ENCODE data around the gene MRPL9.
"Not testable (repeated sequence)": the region's sequence is repeated elsewhere in the genome, so short reads cannot be mapped to it uniquely, and the experiment has no call there.

Gene MRPL9

DNA sequence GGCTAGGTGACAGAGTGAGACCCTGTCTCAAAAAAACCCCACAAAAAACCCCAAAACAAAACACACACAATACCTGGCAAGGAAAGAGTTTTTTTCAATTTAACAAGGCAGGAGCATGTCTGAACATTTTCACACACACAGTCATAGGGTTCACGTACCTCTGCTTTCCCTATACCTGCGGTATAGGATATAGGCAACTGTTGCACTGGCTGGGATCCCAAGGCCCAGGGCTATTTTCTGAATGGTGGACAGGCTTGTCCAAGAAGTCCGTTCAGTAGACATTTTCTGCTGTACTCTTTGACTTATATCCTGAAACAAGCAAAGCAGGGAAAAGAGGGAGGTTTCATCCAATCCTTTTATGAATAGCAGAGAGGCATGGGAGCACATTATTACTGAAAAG, 19.4 kb upstream of the MRPL9 start:
- DNase-seq = no peak

DNA sequence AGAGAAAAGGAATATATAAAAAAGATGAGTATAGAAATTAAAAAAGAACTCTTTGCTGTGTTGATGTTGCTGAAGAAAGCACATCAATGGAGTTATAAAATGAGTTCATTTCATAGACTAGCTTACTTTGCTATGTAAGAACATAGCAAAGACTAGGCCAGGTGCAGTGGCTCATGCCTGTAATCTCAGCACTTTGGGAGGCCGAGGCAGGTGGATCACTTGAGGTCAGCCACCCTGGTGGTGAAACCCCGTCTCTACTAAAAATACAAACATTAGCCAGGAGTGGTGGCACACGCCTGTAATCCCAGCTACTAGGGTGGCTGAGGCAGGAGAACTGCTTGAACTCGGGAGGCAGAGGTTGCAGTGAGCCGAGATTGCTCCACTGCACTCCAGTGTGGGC, 18.7 kb upstream of the MRPL9 start:
- not testable (repeated sequence) for DNase-seq

DNA sequence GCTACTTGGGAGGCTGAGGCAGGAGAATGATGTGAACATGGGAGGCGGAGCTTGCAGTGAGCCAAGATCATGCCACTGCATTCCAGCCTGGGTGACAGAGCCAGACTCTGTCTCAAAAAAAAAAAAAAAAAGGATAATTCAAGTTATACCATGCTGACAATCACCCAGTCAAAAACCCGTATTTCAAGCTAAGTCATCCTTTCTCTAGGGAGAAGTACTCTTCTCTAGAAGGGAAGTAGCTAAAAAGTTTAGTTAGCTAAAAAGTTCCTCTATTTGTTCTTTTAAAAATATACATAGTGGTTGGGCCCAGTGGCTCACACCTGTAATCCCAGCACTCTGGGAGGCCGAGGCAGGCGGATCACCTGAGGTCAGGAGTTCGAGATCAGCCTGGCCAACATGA, 17.4 kb upstream of the MRPL9 start:
- DNase-seq = not testable (repeated sequence)

- no peak for DNase-seq
These were observed 16.6 kb upstream of the MRPL9 start for GRCh38 chr1:151779852-151780251.

DNA sequence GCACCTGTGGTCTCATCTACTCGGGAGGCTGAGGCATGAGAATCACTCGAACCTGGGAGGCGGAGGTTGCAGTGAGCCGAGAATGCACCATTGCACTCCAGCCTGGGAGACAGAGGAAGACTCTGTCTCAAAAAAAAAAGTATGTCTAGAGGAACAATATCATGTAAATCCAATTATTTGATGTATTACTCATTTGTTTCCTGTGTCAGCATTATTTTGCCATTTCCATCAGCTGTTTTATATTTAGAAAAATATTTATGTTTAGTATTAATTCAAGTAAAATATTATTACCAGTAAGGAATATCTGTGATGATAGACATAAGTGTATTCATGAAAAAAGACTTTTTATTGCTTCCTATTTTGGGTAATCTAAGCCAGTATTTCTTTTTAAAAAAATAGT, 14.0 kb upstream of the MRPL9 start:
- no peak for DNase-seq

GRCh38 chr1:151776665-151777062, 13.4 kb upstream of the MRPL9 start:
- DNase-seq = no peak

GRCh38 chr1:151775894-151776664, 12.8 kb upstream of the MRPL9 start:
- no peak for DNase-seq

- no peak for DNase-seq
These were observed 11.1 kb upstream of the MRPL9 start for GRCh38 chr1:151774256-151774922.

- no peak for DNase-seq
These were observed 10.4 kb upstream of the MRPL9 start for GRCh38 chr1:151773702-151774101.

DNA sequence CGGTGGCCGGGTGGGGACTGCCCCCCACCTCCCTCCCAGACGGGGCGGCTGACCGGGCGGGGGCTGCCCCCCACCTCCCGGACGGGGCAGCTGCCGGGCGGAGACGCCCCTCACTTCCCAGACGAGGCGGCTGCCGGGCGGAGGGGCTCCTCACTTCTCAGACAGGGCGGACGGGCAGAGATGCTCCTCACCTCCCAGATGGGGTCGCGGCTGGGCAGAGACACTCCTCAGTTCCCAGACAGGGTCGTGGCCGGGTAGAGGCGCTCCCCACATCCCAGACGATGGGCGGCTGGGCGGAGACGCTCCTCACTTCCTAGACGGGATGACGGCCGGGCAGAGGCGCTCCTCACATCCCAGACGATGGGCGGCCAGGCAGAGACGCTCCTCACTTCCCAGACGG, 6.0 kb upstream of the MRPL9 start:
- DNase-seq = not testable (repeated sequence)

- not testable (repeated sequence) for DNase-seq
These were observed 5.2 kb upstream of the MRPL9 start for GRCh38 chr1:151768351-151769066.

DNA sequence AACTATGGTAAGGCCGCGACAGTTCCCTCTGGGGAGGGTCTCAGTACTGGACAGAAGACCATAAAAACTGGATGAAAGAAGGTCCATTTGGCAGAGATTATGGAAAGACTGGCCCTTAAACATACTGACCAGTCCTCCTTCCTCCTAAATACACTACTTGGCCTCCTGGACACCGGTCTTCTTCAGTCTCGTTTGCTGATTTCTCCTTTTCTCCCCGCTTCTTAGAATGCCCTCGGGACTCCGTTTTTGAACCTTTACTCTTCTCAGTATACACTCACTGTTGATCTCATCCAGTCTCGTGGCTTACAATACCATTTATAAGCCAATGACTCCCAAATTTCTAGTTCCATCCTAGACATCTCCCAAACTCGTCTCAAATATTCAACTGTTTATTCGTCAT, 694 bp upstream of the MRPL9 start:
- no peak for DNase-seq

GRCh38 chr1:151760597-151761385, 2.5 kb downstream of the MRPL9 start:
- DNase-seq = no peak

DNA sequence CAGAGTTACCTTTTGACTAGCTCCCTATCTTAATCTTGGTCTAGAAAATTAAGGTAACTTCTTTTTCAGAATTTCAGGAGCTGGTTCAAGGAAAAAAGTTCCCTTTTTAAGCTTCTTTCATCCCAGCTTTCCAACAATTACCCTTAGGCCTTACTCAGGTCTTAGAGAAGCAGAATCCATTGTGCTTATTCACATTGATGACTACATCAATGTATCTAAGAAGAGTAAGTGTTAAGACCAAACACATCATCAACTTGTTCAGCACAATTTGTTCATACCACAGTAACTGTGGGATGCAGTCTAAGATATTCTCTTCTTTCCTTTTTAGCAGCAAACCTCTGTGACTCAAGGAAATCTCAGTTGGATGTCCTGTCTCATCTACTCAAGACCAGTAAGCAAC, 4.1 kb downstream of the MRPL9 start:
- DNase-seq = no peak

DNA sequence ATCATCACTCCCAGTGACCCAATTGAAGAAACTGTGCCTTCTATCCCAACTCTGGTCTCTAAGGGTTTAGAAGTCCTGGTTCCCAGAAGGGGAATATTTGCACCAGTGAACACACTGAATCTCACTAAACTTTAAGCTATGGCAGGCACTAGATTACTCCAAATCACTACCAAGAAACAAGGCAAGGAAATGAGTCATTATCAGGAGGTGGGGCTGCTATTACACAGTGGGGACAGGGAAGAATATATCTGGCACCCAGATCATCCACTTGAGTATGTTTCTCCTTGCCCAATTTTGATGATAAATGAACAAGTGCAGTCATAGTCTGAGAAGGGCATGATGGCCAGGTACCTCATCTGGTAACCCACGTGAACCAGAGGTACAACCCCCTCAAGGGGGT, 7.0 kb downstream of the MRPL9 start:
- no peak for DNase-seq

DNA sequence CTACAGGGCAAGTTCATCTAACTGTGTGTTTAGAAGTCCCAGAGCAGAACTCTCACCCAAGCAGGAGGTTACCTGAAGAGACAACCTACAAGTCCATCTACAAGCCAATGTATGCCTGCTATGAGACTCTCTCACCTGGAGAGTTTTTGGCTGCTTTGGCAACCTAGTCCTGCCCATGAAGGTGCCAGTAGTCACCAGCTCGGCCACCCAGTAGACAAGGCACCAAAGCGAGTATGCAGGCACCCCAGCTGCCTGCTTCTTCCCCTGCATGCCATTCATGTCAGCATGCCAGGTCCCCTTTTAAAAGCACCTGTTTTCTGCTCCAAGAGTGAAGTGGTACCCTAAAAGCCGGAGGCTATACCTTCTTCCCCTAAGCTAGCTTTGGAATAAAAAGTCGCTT, 21.8 kb downstream of the MRPL9 start:
- no peak for DNase-seq

- DNase-seq = no peak
These were observed 23.5 kb downstream of the MRPL9 start for GRCh38 chr1:151739590-151740355.

- DNase-seq = no peak
These were observed 25.8 kb downstream of the MRPL9 start for GRCh38 chr1:151737479-151737878.

DNA sequence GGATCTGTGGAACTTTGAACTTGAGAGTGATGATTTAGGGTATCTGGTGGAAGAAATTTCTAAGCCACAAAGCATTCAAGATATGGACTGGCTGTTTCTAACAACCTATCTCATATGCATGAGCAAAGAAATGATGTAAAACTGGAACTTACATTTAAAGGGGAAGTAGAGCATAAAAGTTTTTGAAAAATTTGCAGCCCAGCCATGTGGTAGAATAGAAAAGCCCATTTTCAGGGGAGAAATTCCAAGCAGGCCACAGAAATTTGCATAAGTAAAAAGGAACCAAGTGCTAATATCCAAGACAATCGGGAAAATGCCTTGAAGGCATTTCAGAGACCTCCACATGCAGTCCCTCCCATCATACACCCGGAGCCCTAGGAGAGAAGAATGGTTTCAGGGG, 26.3 kb downstream of the MRPL9 start:
- no peak for DNase-seq

DNA sequence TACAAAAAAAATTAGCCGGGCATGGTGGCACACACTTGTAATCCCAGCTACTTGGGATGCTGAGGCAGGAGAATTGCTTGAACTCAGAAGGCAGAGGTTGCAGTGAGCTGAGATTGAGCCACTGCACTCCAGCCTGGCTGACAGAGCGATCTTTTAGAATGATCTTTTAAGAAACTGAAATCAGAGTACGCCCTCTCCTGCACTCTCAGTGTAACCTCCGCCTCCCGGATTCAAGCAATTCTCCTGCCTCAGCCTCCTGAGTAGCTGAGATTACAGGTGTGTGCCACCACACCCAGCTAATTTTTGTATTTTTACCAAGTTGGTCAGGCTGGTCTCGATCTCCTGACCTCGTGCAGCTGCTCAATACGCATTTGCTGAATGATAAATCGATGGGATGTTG, 29.3 kb downstream of the MRPL9 start:
- DNase-seq = not testable (repeated sequence)

- no peak for DNase-seq
These were observed 30.2 kb downstream of the MRPL9 start for GRCh38 chr1:151733126-151733525.

- DNase-seq = no peak
These were observed 33.4 kb downstream of the MRPL9 start for GRCh38 chr1:151729966-151730291.
